Measurements from ENCODE around the gene GPD1. TPM values are rescaled to one million over a fixed set of nuclear protein-coding genes. Genes with fewer than 3 reads are reported as not detected.

Gene GPD1
- total RNA-seq, 1 donor: not detected

DNA sequence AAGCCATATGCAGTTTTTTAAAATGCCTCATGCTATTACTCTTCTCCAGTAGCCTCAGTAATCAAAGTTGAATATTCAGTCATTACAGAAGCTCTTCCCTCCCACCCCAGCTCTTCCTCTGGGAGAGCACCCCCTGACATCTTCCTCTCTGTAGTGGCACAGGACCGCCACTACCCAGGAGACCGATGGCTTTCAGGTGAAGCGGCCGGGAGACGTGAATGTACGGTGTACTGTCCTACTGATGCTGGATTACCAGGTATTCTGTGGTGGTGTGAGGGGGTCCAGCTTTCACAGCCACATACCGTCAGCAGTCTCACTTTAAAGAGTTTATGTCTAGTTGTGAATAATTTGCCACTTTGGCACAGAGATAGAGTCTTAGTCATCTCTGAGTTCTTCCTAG lies 14.1 kb upstream of the GPD1 start:
- H4K20me1 ChIP-seq (ENCODE audit: insufficient read depth, low read length): peaks cover 13% of the 10 kb centered on the region
- H3K4me2 ChIP-seq (ENCODE audit: insufficient read depth, low read length): no peak overlapping the region
- H3K79me2 ChIP-seq (ENCODE audit: insufficient read depth, low read length): peaks cover 15% of the 10 kb centered on the region
- no peak overlapping the region for H2AFZ ChIP-seq (ENCODE audit: low read length)
- H3K27ac ChIP-seq (ENCODE audit: low read depth, low read length): no peak overlapping the region
- TF ChIP-seq, protein P1, sequence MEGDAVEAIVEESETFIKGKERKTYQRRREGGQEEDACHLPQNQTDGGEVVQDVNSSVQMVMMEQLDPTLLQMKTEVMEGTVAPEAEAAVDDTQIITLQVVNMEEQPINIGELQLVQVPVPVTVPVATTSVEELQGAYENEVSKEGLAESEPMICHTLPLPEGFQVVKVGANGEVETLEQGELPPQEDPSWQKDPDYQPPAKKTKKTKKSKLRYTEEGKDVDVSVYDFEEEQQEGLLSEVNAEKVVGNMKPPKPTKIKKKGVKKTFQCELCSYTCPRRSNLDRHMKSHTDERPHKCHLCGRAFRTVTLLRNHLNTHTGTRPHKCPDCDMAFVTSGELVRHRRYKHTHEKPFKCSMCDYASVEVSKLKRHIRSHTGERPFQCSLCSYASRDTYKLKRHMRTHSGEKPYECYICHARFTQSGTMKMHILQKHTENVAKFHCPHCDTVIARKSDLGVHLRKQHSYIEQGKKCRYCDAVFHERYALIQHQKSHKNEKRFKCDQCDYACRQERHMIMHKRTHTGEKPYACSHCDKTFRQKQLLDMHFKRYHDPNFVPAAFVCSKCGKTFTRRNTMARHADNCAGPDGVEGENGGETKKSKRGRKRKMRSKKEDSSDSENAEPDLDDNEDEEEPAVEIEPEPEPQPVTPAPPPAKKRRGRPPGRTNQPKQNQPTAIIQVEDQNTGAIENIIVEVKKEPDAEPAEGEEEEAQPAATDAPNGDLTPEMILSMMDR (IDR thresholded peaks at IDR 0.05; ENCODE audit: extremely low read depth, low read depth, low read length): no peak
- peaks cover 24% of the 10 kb centered on the region for H3K4me1 ChIP-seq (ENCODE audit: insufficient read depth, low read length)
- DNase-seq (ENCODE audit: insufficient read length, low spot score, missing footprints): no peak
- H3K9me3 ChIP-seq (ENCODE audit: low read depth, low read length): no peaks in the 10 kb centered on the region
- no peak overlapping the region for H3K4me3 ChIP-seq (ENCODE audit: insufficient read depth, low read length)
- peaks cover 67% of the 10 kb centered on the region for H3K36me3 ChIP-seq (ENCODE audit: insufficient read depth, low read length)
- no peaks in the 10 kb centered on the region for H3K27me3 ChIP-seq (ENCODE audit: insufficient read depth, low read length)

DNA sequence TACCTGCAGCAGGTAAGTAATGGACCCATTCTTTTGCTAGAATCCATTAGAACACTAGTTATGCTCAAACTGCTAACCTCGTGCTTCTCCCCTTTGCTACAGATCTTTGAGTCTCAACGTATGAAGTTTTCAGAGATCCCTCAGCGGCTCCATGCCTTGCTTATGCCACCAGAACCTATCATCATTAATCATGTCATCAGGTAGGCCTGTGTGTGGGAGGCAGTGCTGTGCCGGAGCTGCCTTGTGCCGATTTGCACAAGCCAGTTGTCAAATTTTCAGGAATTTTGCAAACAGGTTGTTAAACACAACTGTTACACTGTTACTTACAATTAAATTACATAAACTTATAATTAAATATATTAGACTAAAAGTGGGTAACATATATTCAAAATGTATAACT lies 13.4 kb upstream of the GPD1 start:
- Histone ChIP-seq H4K20me1 (ENCODE audit: insufficient read depth, low read length) (peaks cover 13% of the 10 kb centered on the region), H3K79me2 (ENCODE audit: insufficient read depth, low read length) (peaks cover 12% of the 10 kb centered on the region), H3K36me3 (ENCODE audit: insufficient read depth, low read length) (peaks cover 72% of the 10 kb centered on the region), H2AFZ (ENCODE audit: low read length) (no peak overlapping the region), H3K4me1 (ENCODE audit: insufficient read depth, low read length) (peaks cover 22% of the 10 kb centered on the region), H3K4me3 (ENCODE audit: insufficient read depth, low read length) (no peak overlapping the region), H3K4me2 (ENCODE audit: insufficient read depth, low read length) (no peak overlapping the region), H3K27ac (ENCODE audit: low read depth, low read length) (no peak overlapping the region), H3K9me3 (ENCODE audit: low read depth, low read length) (no peaks in the 10 kb centered on the region), H3K27me3 (ENCODE audit: insufficient read depth, low read length) (no peaks in the 10 kb centered on the region)
- TF ChIP-seq, protein P1 (IDR thresholded peaks at IDR 0.05; ENCODE audit: extremely low read depth, low read depth, low read length): no peak
- DNase-seq (ENCODE audit: insufficient read length, low spot score, missing footprints): no peak

DNA sequence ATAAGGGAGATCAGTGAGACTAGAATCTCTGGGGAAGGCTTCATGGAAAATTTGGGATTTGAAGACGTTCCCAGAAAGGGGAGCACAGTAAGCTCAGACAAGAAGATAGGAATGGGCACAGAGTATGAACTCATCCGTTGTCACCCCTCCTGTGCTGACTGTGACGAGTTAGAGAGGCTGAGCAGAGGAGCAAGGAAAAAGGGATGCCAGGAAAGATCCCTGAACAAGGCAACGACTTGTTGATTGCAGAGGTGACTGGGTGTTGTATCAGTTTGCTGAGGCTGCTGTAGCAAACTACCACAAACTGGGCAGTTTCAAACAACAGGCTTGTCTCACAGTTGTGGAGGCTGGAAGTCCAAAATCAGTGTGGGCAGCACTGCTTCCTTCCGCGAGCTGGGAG lies 5.9 kb upstream of the GPD1 start:
- no peak overlapping the region for H3K4me3 ChIP-seq (ENCODE audit: insufficient read depth, low read length)
- no peaks in the 10 kb centered on the region for H3K9me3 ChIP-seq (ENCODE audit: low read depth, low read length)
- no peaks in the 10 kb centered on the region for H3K79me2 ChIP-seq (ENCODE audit: insufficient read depth, low read length)
- H4K20me1 ChIP-seq (ENCODE audit: insufficient read depth, low read length): peaks cover 3% of the 10 kb centered on the region
- DNase-seq (ENCODE audit: insufficient read length, low spot score, missing footprints): no peak
- TF ChIP-seq, protein P1 (IDR thresholded peaks at IDR 0.05; ENCODE audit: extremely low read depth, low read depth, low read length): no peak
- no peak overlapping the region for H3K4me2 ChIP-seq (ENCODE audit: insufficient read depth, low read length)
- H2AFZ ChIP-seq (ENCODE audit: low read length): no peak overlapping the region
- H3K36me3 ChIP-seq (ENCODE audit: insufficient read depth, low read length): peaks cover 64% of the 10 kb centered on the region
- H3K4me1 ChIP-seq (ENCODE audit: insufficient read depth, low read length): peaks cover 10% of the 10 kb centered on the region
- H3K27me3 ChIP-seq (ENCODE audit: insufficient read depth, low read length): no peaks in the 10 kb centered on the region
- H3K27ac ChIP-seq (ENCODE audit: low read depth, low read length): no peak overlapping the region

DNA sequence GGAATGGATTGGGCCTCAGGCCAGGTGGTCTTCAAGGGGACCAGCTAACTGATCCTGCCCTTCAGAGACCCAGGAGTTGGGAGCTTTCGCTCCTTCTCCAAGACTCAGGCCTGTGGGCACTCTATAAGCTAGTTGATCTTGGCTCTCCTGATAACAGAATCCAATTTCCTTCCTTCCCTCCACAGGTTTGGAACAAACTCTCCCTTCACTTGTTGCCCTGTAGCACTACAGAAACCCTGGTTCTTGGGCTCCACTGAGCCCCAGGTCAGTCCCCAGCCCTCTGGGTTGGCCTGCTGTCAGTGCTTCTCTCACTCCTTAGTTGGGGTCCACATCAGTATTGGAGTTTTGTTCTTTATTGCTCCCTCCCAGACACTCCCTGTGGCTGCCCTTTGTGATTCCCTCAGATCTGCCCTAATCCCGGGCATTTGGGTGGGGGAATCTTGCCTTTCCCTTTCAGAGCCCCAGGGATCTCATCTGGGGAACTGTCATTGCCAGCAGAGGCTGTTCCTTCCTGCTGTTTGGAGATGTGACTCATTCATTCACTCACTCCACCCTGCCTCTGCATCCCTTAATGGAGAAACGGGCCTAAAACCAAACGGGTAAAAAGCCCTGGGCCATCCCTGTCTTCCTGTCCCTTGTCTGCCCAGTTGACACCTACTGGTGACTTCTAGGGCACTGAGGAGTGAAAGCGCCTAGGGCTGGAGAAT lies 4.4 kb upstream of the GPD1 start:
- no peak overlapping the region for H2AFZ ChIP-seq (ENCODE audit: low read length)
- no peaks in the 10 kb centered on the region for H3K27me3 ChIP-seq (ENCODE audit: insufficient read depth, low read length)
- no peak overlapping the region for H3K4me2 ChIP-seq (ENCODE audit: insufficient read depth, low read length)
- H3K36me3 ChIP-seq (ENCODE audit: insufficient read depth, low read length): peaks cover 53% of the 10 kb centered on the region
- peaks cover 3% of the 10 kb centered on the region for H4K20me1 ChIP-seq (ENCODE audit: insufficient read depth, low read length)
- DNase-seq (ENCODE audit: insufficient read length, low spot score, missing footprints): peak; percentile 90
- no peaks in the 10 kb centered on the region for H3K79me2 ChIP-seq (ENCODE audit: insufficient read depth, low read length)
- H3K27ac ChIP-seq (ENCODE audit: low read depth, low read length): no peak overlapping the region
- H3K9me3 ChIP-seq (ENCODE audit: low read depth, low read length): no peaks in the 10 kb centered on the region
- H3K4me3 ChIP-seq (ENCODE audit: insufficient read depth, low read length): no peak overlapping the region
- H3K4me1 ChIP-seq (ENCODE audit: insufficient read depth, low read length): peaks cover 18% of the 10 kb centered on the region
- TF ChIP-seq, protein P1 (IDR thresholded peaks at IDR 0.05; ENCODE audit: extremely low read depth, low read depth, low read length): no peak

All from osteoblast (primary cell).